ENCODE results near the gene ADORA2A. TPM values are rescaled to one million over a fixed set of nuclear protein-coding genes. Genes with fewer than 3 reads are reported as not detected.

Gene ADORA2A
- total RNA-seq, 1 experiment from 2014 or later, result 3.5 TPM

GRCh38 chr22:24459911-24460310 is 32.5 kb downstream of the ADORA2A start:
- no peak overlapping the region for H4K5ac ChIP-seq (ENCODE audit: insufficient read length, low read depth, low read length)
- H3T11ph ChIP-seq (ENCODE audit: low read length), result no peak overlapping the region
- no peaks in the 10 kb centered on the region for H3K23me2 ChIP-seq (ENCODE audit: insufficient read length, low read depth, low read length, poor library complexity, severe bottlenecking)
- no peaks in the 10 kb centered on the region for H4K20me1 ChIP-seq (ENCODE audit: control insufficient read depth, insufficient read depth, insufficient read length)
- Mint-ChIP-seq H3K27me3 (ENCODE audit: low read depth) (peaks cover 5% of the 10 kb centered on the region; the same call in 1 of the 2 replicates), H3K4me3 (no peak overlapping the region), H3K4me1 (peaks cover 10 to 11% of the 10 kb centered on the region in 2 experiments), H3K27ac (no peak overlapping the region), H3K9me3 (no peaks in the 10 kb centered on the region), H3K36me3 (ENCODE audit: insufficient read depth in 1 of 3, low read depth in 3 of 3) (no peaks in the 10 kb centered on the region)
- no peak overlapping the region for H3K14ac ChIP-seq (ENCODE audit: insufficient read depth, low read length)
- no peak overlapping the region for H3K23ac ChIP-seq (ENCODE audit: insufficient read length, low read depth, low read length)
- H2BK15ac ChIP-seq (ENCODE audit: low read depth, low read length), result no peak overlapping the region
- no peak overlapping the region for H2BK20ac ChIP-seq (ENCODE audit: low read depth, low read length, poor library complexity, severe bottlenecking)
- H2BK120ac ChIP-seq (ENCODE audit: low read depth, low read length, poor library complexity, severe bottlenecking), result no peak overlapping the region
- H4K8ac ChIP-seq (replicated peaks; ENCODE audit: insufficient read length, low read depth, low read length), result no peak overlapping the region
- DNase-seq, result no peak
- H3K18ac ChIP-seq (ENCODE audit: insufficient read length, low read depth, low read length), result no peak overlapping the region
- no peak overlapping the region for H2BK5ac ChIP-seq (ENCODE audit: insufficient read length, low read length)
- WGBS (ENCODE audit: extremely low coverage, insufficient read length, low lambda C conversion rate), result no CpG with 5 or more reads among the region's 1 CpG
- H3K4ac ChIP-seq (ENCODE audit: low read depth, low read length), result no peak overlapping the region
- no peak overlapping the region for H2AFZ ChIP-seq (ENCODE audit: low read length)
- no peaks in the 10 kb centered on the region for H3K79me1 ChIP-seq (ENCODE audit: insufficient read depth, low read depth, low read length, poor library complexity, severe bottlenecking)
- no peak overlapping the region for H3K9ac ChIP-seq (ENCODE audit: extremely low read depth, insufficient read length, low read length)
- no peak overlapping the region for H3K56ac ChIP-seq (ENCODE audit: insufficient read length, low read depth, low read length)
- H2BK12ac ChIP-seq (ENCODE audit: insufficient read length, low read depth, low read length), result no peak overlapping the region
- no peak overlapping the region for H4K91ac ChIP-seq (ENCODE audit: insufficient read length, low read depth, low read length)
- TF ChIP-seq CTCF (conservative IDR thresholded peaks at IDR 0.05), result no peak
- H3K79me2 ChIP-seq (ENCODE audit: insufficient read depth, low read length), result no peaks in the 10 kb centered on the region
- no peaks in the 10 kb centered on the region for H3K9me3 ChIP-seq (ENCODE audit: control insufficient read depth, low read depth, low read length)
- H3K27ac ChIP-seq (ENCODE audit: insufficient read length, low read depth, low read length), result no peak overlapping the region
- H2AK5ac ChIP-seq (ENCODE audit: insufficient read length, low read length), result no peak overlapping the region
- no peak overlapping the region for H3K4me2 ChIP-seq (ENCODE audit: insufficient read depth, insufficient read length, low read length)
- no peaks in the 10 kb centered on the region for H3K27me3 ChIP-seq (ENCODE audit: insufficient read depth, low read length)
- H3K4me1 ChIP-seq (ENCODE audit: insufficient read depth, low read length), result peaks cover 4% of the 10 kb centered on the region; the same call in 1 of the 2 replicates

All from H9 (cell line).